Measurements from ENCODE around the gene AOAH.

- peak; percentile 17 to 60 (median 39) for TF ChIP-seq CTCF (IDR thresholded peaks at IDR 0.05 in 4 of 5, conservative IDR thresholded peaks at IDR 0.05 in 1 of 5)
- no peak for TF ChIP-seq POLR2A (IDR thresholded peaks at IDR 0.05)
Measured at GRCh38 chr7:36670585-36671431, 53.5 kb downstream of the AOAH start.
